HEK293 (cell line): Measurements from ENCODE around the gene DUSP16.

Source experiments
- CTCF ChIA-PET: fragments of 350-600 bp; formaldehyde crosslinking; extraction: SDS; loops from one replicate; lab custom pipeline; 2021; ENCODE audit warnings: antibody characterized with exemption; lab: Yijun Ruan, JAX
- POLR2A ChIA-PET: fragments of 300-600 bp; formaldehyde crosslinking; extraction: SDS; loops from one replicate; lab custom pipeline; 2020; ENCODE audit warnings: antibody characterized with exemption, inconsistent platforms; lab: Yijun Ruan, JAX
- H3K27ac ChIP-seq: fragments of 200-500 bp; sonication (Bioruptor generic); 2 replicates; pipeline ENCODE4 v1.5.1; 2014; ENCODE audit warnings: low read depth, low read length, control low read depth, inconsistent platforms; ENCODE audit errors: extremely low read depth
- H3K36me3 ChIP-seq, 2 experiments: fragments of 200-500 bp in 1 of 2; sonication (Bioruptor generic) in 1 of 2; 1 replicate in 1 of 2; 2 replicates in 1 of 2; pipeline ENCODE4 v1.5.1; 2014 to 2017; ENCODE audit warnings: inconsistent platforms in 2 of 2, low read length in 2 of 2; ENCODE audit not compliant: control insufficient read depth in 2 of 2, insufficient read depth in 1 of 2
- H3K4me1 ChIP-seq: fragments of 200-500 bp; sonication (Bioruptor generic); 2 replicates; pipeline ENCODE4 v1.5.1; 2014; ENCODE audit warnings: mild to moderate bottlenecking, low read length, inconsistent platforms; ENCODE audit not compliant: control insufficient read depth, insufficient read depth
- H3K4me3 ChIP-seq: 2 replicates; pipeline ENCODE4 v1.5.1; 2011; ENCODE audit warnings: low read depth, mild to moderate bottlenecking, control low read depth, low read length, moderate library complexity
- H3K9me3 ChIP-seq: fragments of 200-500 bp; sonication (Bioruptor generic); 2 replicates; pipeline ENCODE4 v1.5.1; 2014; ENCODE audit warnings: low read depth, low read length, inconsistent platforms; ENCODE audit not compliant: control insufficient read depth, insufficient read depth
- GLIS1 ChIP-seq: fragments of 450-650 bp; formaldehyde crosslinking; IDR thresholded peaks from 2 replicates; pipeline ENCODE4 v1.5.1; 2016; ENCODE audit warnings: missing biosample characterization, missing genetic modification characterization
- IKZF3 ChIP-seq: fragments of 450-650 bp; IDR thresholded peaks from 2 replicates; pipeline ENCODE4 v1.5.0; 2018; ENCODE audit warnings: missing biosample characterization, mild to moderate bottlenecking, missing genetic modification characterization, moderate library complexity
- KLF1 ChIP-seq: fragments of 450-650 bp; formaldehyde crosslinking; IDR thresholded peaks from 2 replicates; pipeline ENCODE4 v1.5.1; 2016; ENCODE audit warnings: missing biosample characterization, missing genetic modification characterization
- PRDM1 ChIP-seq: fragments of 450-650 bp; formaldehyde crosslinking; IDR thresholded peaks from 2 replicates; pipeline ENCODE4; 2016; ENCODE audit warnings: missing biosample characterization, missing genetic modification characterization
- SP2 ChIP-seq: fragments of 450-650 bp; formaldehyde crosslinking; IDR thresholded peaks from 2 replicates; pipeline ENCODE4 v1.5.1; 2016; ENCODE audit warnings: missing biosample characterization, missing genetic modification characterization
- TCF7L2 ChIP-seq: IDR thresholded peaks from 2 replicates; pipeline ENCODE4 v1.6.1; 2011; ENCODE audit warnings: low read depth, mild to moderate bottlenecking, inconsistent platforms, low read length, moderate library complexity, borderline replicate concordance
- ZBTB20 ChIP-seq: fragments of 450-650 bp; formaldehyde crosslinking; IDR thresholded peaks from 2 replicates; pipeline ENCODE4 v1.5.1; 2016; ENCODE audit warnings: missing biosample characterization, missing genetic modification characterization
- ZBTB48 ChIP-seq: fragments of 450-650 bp; formaldehyde crosslinking; IDR thresholded peaks from 2 replicates; pipeline ENCODE4 v1.5.1; 2016; ENCODE audit warnings: missing biosample characterization, missing genetic modification characterization
- ZFP3 ChIP-seq: fragments of 450-650 bp; formaldehyde crosslinking; IDR thresholded peaks from 2 replicates; pipeline ENCODE4 v1.5.1; 2016; ENCODE audit warnings: low read depth, missing biosample characterization, missing genetic modification characterization
- ZIC2 ChIP-seq: fragments of 450-650 bp; formaldehyde crosslinking; IDR thresholded peaks from 2 replicates; pipeline ENCODE4 v1.5.1; 2016; ENCODE audit warnings: missing biosample characterization, missing genetic modification characterization
- ZNF138 ChIP-seq: fragments of 450-650 bp; formaldehyde crosslinking; IDR thresholded peaks from 2 replicates; pipeline ENCODE4 v1.5.1; 2016; ENCODE audit warnings: missing biosample characterization, missing genetic modification characterization, borderline replicate concordance
- ZNF335 ChIP-seq: fragments of 450-650 bp; formaldehyde crosslinking; conservative IDR thresholded peaks from 2 replicates; pipeline ENCODE4 v1.5.1; 2016; ENCODE audit warnings: missing biosample characterization, missing genetic modification characterization
- ZNF555 ChIP-seq: fragments of 450-650 bp; formaldehyde crosslinking; conservative IDR thresholded peaks from 2 replicates; pipeline ENCODE4 v1.5.1; 2017; ENCODE audit warnings: missing biosample characterization, mild to moderate bottlenecking, missing genetic modification characterization, inconsistent platforms
- ZNF558 ChIP-seq: fragments of 450-650 bp; formaldehyde crosslinking; IDR thresholded peaks from 2 replicates; pipeline ENCODE4 v1.5.1; 2016; ENCODE audit warnings: missing biosample characterization, missing genetic modification characterization
- ZNF571 ChIP-seq: fragments of 450-650 bp; formaldehyde crosslinking; IDR thresholded peaks from 2 replicates; pipeline ENCODE4 v1.5.0; 2017; ENCODE audit warnings: missing biosample characterization, missing genetic modification characterization
- ZNF600 ChIP-seq: fragments of 450-650 bp; formaldehyde crosslinking; IDR thresholded peaks from 2 replicates; pipeline ENCODE4 v1.5.1; 2016; ENCODE audit warnings: missing biosample characterization, missing genetic modification characterization
- ZNF624 ChIP-seq: fragments of 450-650 bp; formaldehyde crosslinking; IDR thresholded peaks from 2 replicates; pipeline ENCODE4 v1.5.1; 2017; ENCODE audit warnings: missing biosample characterization, missing genetic modification characterization
- ZNF664 ChIP-seq: fragments of 450-650 bp; formaldehyde crosslinking; IDR thresholded peaks from 2 replicates; pipeline ENCODE4 v1.5.1; 2016; ENCODE audit warnings: missing biosample characterization, missing genetic modification characterization
- ZNF701 ChIP-seq: fragments of 450-650 bp; formaldehyde crosslinking; IDR thresholded peaks from 2 replicates; pipeline ENCODE4 v1.5.1; 2016; ENCODE audit warnings: missing biosample characterization, missing genetic modification characterization
- ZNF791 ChIP-seq: fragments of 450-650 bp; formaldehyde crosslinking; IDR thresholded peaks from 2 replicates; pipeline ENCODE4 v1.5.1; 2016; ENCODE audit warnings: missing biosample characterization, missing genetic modification characterization
- ZNF837 ChIP-seq: fragments of 450-650 bp; formaldehyde crosslinking; IDR thresholded peaks from 2 replicates; pipeline ENCODE4 v1.5.1; 2016; ENCODE audit warnings: missing biosample characterization, missing genetic modification characterization
- ZSCAN23 ChIP-seq: fragments of 450-650 bp; formaldehyde crosslinking; IDR thresholded peaks from 2 replicates; pipeline ENCODE4 v1.5.1; 2016; ENCODE audit warnings: missing biosample characterization, missing genetic modification characterization
- ZSCAN30 ChIP-seq: fragments of 450-650 bp; IDR thresholded peaks from 2 replicates; pipeline ENCODE4 v1.5.1; 2018; ENCODE audit warnings: missing biosample characterization, mild to moderate bottlenecking, missing genetic modification characterization, moderate library complexity
- TF ChIP-seq, protein P1 (sequence below): fragments of 450-650 bp; formaldehyde crosslinking; IDR thresholded peaks from 2 replicates; pipeline ENCODE4 v1.5.1; 2017; ENCODE audit warnings: missing biosample characterization, missing genetic modification characterization
- TF ChIP-seq, protein P2 (sequence below): fragments of 450-650 bp; IDR thresholded peaks from 2 replicates; pipeline ENCODE4 v1.5.1; 2018; ENCODE audit warnings: missing biosample characterization, mild to moderate bottlenecking, missing genetic modification characterization

DUSP16 gene

GRCh38 chr12:12534166-12534866 is 28.3 kb downstream of the DUSP16 start (continued):
- no peak for TF ChIP-seq ZNF558 (tag by site-specific recombination)
- TF ChIP-seq IKZF3 (tag by site-specific recombination) = peak; percentile 30; the same call in 1 of the 2 replicates
- no peak for TF ChIP-seq ZNF555 (tag by site-specific recombination)
- no peak for TF ChIP-seq ZNF701 (tag by site-specific recombination)
- no peak for TF ChIP-seq ZIC2
- TF ChIP-seq, protein P1, sequence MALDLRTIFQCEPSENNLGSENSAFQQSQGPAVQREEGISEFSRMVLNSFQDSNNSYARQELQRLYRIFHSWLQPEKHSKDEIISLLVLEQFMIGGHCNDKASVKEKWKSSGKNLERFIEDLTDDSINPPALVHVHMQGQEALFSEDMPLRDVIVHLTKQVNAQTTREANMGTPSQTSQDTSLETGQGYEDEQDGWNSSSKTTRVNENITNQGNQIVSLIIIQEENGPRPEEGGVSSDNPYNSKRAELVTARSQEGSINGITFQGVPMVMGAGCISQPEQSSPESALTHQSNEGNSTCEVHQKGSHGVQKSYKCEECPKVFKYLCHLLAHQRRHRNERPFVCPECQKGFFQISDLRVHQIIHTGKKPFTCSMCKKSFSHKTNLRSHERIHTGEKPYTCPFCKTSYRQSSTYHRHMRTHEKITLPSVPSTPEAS (tag by site-specific recombination) = no peak
- peak; percentile 38; the same call in 1 of the 2 replicates for TF ChIP-seq ZNF600 (tag by site-specific recombination)
- no peak for TF ChIP-seq ZNF837 (tag by site-specific recombination)
- no peak for TF ChIP-seq TCF7L2
- TF ChIP-seq ZBTB20 (tag by site-specific recombination) = peak; percentile 72
- TF ChIP-seq ZNF624 (tag by site-specific recombination) = no peak
- no peak for TF ChIP-seq ZSCAN23 (tag by site-specific recombination)
- peak; percentile 67 for TF ChIP-seq ZNF664
- TF ChIP-seq ZNF138 = no peak
- TF ChIP-seq ZNF335 (tag by site-specific recombination) = no peak
- no peak for TF ChIP-seq SP2 (tag by site-specific recombination)
- no peak for TF ChIP-seq ZSCAN30 (tag by site-specific recombination)
- no peak for TF ChIP-seq ZNF571

DNA sequence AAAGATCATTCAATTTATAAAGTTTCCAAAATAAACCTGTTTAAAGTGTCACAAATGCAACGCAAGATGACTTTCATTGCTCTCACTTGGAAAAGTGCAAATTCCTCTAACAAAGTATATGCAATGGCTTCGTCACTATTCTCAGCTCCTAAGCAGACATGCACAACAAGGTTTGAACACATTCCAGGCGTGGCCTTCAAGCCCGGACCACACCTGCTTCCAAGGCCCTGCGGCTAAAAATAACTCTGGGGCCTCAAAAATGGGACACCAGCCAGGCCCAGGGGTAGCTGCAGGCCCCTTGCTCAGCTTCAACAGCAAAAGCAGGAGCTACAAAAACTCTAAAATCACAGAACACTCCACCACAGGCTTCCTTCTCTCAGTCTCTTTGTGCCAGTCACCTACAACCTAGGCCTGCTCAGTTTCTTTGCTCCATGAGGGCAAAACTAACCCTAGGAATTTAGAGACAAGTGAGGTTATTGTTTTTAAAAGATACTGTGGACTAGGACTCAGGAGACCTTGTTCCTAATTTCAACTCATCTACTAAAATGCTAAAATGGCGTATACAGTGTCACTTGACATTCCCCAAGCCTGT is 29.3 kb downstream of the DUSP16 start:
- ChIA-PET POLR2A (interaction anchor here (0.6 to 1.5 kb wide), 5 partner anchors 12 to 192 kb away, joined by 3 to 5 read pairs (median 4); partner anchors contain the start of gene DUSP16), CTCF (interaction anchor here (0.5 to 1.3 kb wide), 7 partner anchors 12 to 204 kb away, joined by 3 to 4 read pairs (median 3); no protein-coding TSS in a partner anchor)
- H3K4me1 ChIP-seq = peaks cover 20% of the 10 kb centered on the region
- peak; percentile 46; the same call in 1 of the 2 replicates for TF ChIP-seq KLF1 (tag by site-specific recombination)
- TF ChIP-seq GLIS1 (tag by site-specific recombination) = peak; percentile 55; the same call in 1 of the 2 replicates
- peak; percentile 44; the same call in 1 of the 2 replicates for TF ChIP-seq ZBTB48 (tag by site-specific recombination)
- no peak for TF ChIP-seq ZFP3 (tag by site-specific recombination)
- TF ChIP-seq, protein P2, sequence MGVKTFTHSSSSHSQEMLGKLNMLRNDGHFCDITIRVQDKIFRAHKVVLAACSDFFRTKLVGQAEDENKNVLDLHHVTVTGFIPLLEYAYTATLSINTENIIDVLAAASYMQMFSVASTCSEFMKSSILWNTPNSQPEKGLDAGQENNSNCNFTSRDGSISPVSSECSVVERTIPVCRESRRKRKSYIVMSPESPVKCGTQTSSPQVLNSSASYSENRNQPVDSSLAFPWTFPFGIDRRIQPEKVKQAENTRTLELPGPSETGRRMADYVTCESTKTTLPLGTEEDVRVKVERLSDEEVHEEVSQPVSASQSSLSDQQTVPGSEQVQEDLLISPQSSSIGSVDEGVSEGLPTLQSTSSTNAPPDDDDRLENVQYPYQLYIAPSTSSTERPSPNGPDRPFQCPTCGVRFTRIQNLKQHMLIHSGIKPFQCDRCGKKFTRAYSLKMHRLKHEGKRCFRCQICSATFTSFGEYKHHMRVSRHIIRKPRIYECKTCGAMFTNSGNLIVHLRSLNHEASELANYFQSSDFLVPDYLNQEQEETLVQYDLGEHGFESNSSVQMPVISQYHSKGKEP (tag by site-specific recombination) = 0 out of 2 replicates have a peak, but pooled peaks have one; percentile 17
- peak; percentile 38; the same call in 1 of the 2 replicates for TF ChIP-seq ZNF600 (tag by site-specific recombination)
- no peak for TF ChIP-seq ZNF837 (tag by site-specific recombination)
- TF ChIP-seq ZNF791 (tag by site-specific recombination) = no peak
- peak; percentile 75 for TF ChIP-seq PRDM1 (tag by site-specific recombination)
- no peak overlapping the region for H3K4me3 ChIP-seq
- H3K9me3 ChIP-seq = no peaks in the 10 kb centered on the region
- H3K27ac ChIP-seq = peak overlapping the region; percentile 58
- H3K36me3 ChIP-seq = no peaks in the 10 kb centered on the region; a peak in 1 of 3 replicates
